DMS79 (cell line): ENCODE data around the gene ARIH1.

Experiments
- DNase-seq: peaks from one replicate; lab custom pipeline; 2025; lab: John Stamatoyannopoulos, UW

ARIH1 gene

DNA sequence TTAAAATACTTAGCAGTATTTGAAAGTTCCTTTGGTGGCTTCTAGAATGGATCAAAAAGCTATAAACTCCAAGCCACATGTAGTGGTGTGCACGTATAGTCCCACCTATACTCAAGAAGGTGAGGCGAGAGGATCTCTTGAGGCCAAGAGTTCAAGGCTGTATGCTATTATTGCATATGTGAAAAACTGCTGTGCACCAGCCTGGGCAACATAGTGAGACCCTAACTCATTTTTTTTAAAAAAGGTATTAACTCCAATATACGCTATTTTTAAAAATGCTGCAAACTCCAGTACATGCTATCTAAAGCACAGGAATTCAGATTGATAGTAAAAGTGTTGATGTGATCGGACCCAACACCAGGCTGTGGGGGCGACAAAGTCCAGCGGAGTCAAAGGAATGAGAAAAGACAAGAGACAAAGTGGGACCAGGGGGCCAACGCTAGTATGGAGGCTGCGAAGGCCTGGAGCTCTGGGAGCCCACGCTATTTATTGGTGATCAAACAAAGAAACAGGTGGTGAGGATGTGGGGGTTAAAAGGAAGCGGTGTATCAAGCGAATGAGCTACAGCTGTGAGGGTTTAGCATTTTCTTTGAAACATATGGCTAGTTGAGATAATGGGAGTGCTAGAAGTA, 66.6 kb downstream of the ARIH1 start:
- DNase-seq = no peak

DNA sequence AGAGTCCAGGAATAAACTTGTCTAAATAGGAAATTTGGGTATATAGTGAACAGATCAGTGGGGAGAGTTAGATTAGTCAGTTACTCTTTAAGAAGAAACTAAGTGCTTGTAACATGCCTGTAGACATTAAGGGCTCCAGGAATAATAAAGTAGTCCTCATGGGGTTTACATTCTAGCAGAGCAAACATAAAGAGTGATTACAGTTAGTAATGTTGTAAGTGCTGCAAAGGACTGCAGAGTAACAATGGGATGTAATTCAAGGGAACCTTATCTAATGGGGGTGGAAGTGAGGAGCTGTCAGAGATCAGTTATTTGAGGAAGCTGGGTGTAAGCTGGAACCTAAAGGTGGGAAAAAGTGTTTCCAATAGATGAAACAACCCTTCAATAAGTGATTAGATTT, 67.5 kb downstream of the ARIH1 start:
- DNase-seq = no peak

DNA sequence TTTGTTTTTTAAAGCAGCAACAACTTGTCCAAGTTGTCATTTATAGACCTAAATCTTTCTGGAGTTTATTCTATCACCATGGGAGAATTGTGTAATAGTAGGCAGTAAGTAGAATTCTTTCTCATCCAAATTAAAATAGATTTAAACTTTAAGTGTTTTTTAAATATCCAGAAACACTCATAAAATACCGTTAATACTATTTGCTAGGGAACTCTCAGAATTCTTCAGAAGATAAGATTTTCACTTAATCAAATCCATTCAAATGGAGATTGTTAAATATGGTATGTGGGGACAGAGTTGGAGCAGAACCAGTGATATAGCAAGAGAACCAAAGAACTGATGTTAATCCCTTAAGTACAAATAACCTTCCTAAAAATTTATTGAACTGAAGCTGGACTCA, 71.0 kb downstream of the ARIH1 start:
- DNase-seq = no peak

DNA sequence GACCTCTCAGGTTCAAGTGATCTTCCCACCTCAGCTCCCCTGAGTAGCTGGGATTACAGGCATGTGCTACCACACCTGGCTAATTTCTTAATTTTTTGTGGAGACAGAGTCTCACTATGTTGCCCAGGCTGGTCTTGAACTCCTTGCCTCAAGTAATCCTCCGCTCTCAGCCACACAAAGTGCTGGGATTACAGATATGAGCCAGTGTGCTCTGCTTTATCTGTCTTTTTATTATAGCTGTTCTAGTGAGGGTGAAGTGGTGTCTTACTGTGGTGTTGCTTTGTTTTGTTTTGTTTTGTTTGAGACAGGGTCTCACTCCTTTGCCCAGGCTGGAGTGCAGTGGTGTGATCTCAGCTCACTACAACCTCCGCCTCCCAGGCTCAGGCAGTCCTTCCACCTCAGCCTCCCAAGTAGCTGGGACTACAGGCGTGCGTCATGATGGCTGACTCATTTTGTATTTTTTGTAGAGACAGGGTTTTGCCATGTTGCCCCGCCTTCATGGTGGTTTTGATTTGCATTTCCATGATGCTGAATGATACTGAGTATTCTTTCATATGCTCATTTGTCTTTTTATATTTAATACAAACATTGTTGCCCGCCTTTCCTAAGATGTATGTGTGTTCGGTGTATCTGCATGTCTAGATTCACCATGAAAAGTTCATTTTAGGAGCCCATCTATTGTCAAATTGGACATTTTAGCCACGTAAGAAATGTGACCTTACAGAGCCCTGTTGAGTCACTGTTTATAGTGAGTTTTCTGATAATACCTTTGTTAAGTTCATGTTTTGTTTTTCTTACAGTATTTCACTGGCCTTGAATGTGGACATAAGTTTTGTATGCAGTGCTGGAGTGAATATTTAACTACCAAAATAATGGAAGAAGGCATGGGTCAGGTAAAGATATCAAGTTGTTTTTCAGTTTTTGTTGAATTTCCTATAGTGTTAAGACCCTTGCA, 80.6 kb downstream of the ARIH1 start:
- DNase-seq = no peak

DNA sequence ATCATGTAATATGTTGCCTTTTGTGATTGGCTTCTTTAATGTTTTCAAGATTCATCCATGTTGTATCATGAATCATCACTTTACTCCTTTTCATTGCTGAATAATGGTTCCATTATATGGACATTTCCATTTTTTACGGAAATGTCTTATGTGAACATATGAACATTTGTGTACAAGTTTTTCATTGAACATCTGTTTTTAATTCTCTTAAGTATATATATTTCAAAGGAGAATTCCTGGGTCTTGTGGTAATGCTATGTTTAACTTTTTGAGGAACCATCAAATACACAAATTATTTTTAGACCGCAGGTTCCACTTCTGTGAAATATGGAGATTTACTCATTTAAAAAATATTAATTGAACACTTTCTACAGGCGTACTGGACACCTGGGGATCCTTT, 85.7 kb downstream of the ARIH1 start:
- DNase-seq = no peak

DNA sequence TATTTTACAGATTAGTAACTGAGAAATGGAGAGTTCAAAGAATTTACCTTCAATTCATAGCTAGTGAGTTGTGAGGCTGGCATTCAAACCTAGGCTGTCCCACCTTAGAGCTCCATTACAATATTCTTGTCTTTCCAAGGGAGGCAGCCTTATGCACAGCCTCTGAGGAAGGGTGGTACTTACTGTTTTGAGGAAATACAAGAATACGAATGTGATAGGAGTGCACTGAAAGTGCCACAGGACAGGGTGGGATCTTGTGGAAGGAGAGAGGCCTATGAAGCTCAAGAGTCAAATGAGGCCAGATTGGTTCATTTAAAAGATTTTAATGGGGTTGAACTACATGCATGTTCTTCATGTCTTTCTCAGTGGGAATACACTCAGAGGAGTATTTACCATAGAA, 86.3 kb downstream of the ARIH1 start:
- DNase-seq = no peak

DNA sequence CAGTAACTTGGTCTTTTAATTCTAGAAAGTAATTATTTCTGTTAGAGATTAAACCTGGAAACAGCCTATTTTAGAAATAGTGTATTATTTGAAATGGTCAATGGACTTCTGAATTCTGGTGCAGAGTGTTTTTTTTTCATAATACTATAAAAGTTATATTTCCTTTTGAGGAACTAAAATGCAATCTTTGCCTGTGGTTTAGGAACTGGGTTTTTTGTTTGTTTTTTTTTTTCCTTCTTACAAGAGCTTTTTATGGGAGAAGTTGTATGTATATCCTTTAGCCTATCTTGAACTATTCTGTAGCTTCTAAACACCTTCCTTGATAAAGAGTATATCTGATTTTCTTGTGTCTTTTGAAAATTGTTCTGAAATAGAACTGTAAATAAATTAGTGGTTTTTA, 88.3 kb downstream of the ARIH1 start:
- no peak for DNase-seq

DNA sequence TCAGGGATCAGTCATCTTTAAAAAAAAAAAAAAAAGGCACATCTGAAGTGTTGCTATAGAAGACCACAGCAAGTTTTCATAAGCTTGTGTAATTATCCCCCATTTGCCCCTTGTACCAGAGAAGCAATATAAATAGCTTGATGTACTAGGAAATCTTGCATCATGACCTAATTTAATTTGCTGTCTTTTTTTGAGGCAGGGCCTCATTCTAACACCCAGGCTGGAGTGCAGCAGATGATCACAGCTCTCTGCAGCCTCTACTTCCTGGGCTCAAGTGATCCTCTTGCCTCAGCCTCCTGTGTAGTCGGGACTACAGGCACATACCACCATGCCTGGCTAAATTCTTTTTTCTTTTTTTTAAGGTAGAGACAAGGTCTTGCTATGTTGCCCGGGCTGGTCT, 88.7 kb downstream of the ARIH1 start:
- no peak for DNase-seq

DNA sequence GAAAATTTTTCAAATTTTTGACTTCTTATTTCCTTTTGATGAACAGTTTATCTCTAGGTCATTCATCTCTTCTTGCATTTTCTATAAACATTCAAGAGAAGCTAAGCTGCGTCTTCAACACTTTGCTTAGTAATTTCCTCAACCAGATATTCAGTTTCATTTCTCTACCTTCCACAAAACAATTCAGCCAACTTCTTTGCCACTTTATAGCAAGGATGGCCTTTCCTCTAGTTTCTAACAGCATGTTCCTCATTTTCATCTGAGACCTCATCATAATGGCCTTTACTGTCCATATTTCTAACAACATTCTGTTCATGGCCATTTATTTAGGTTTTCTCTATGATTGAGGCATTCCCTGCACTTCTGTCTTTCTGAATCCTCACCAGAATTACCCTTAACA, 90.0 kb downstream of the ARIH1 start:
- no peak for DNase-seq

DNA sequence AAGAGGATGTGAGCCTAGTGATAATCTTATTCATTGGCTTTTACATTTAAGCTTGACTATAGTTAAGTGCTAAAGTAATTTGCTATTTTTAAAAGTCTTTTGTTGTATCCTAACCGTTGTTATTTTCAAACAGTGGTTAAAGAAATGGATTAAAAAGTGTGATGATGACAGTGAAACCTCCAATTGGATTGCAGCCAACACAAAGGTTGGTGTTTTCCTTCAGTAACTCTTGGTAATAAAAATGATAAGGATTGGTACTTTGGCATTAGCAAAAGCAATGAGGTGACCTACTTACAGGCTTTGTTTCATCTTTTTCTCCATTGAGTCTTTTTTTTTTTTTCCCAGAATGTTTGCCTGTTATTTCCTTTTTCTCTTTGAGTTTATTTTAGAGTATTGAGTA, 92.8 kb downstream of the ARIH1 start:
- DNase-seq = no peak

DNA sequence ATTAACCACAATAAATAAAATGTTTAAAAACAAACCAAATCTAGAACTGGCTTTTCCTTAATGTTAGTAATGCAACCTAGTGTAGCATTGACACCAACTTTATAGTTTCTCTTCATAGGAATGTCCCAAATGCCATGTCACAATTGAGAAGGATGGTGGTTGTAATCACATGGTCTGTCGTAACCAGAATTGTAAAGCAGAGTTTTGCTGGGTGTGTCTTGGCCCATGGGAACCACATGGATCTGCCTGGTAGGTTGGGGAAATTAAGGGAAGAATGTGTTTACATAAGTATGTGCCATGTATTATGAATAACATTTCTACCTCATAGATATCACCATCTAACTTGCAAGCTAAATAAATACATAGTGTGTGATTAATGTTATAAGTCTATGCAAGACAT, 95.9 kb downstream of the ARIH1 start:
- DNase-seq = no peak

DNA sequence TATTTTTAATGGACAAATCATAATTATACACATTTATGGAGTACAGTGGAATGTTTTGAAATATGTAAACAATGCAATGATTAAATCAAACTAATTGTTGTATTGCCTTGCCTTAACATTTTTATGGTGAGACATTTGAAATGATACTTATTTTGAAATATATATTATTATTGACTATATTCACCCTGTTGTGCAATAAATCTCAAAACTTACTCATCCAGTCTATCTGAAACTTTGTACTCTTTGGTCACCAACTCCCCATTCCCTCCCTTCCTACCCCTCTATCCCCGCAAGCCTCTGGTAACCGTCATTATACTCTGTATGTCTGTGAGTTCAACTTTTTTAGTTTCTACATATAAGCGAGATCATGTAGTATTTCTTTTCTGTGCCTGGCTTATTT, 105.7 kb downstream of the ARIH1 start:
- no peak for DNase-seq

DNA sequence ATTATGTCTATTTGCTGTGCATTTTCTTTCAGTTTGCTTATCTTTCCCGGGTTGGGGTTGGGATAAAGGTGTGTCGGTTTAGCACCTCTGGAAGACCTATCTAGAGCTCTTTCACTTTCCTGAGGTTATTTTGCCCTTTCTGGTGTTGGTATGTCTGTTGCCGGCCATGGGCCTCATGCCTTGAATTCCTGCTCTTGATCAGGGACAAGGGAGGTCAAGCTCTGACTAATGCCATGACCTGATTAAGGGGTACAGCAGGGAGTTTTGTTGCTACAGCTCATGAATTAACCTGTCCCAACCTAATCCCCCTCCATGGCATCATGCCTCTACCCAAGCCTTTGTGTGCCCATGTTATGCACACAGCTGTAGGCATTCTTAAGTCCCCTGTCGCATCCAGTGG, 109.9 kb downstream of the ARIH1 start:
- no peak for DNase-seq

DNA sequence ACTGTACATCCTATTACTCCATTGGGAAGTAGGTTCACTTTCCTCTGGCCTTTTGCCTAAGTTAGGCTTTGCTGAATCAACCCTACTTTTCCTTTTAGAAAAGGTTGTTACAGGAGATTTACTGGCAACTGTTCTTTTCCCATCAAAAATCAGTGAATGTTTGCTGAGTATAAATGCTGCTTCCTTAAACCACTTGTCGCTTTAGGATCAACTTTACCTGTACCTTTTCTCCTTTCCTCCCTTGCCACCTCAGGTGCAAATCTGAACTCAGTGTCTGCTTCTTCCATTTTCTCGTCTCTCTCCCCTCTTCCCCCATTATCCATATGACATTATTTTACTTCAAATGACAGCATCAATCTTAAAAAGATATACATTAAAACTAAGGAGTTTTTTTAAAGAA, 110.9 kb downstream of the ARIH1 start:
- no peak for DNase-seq

DNA sequence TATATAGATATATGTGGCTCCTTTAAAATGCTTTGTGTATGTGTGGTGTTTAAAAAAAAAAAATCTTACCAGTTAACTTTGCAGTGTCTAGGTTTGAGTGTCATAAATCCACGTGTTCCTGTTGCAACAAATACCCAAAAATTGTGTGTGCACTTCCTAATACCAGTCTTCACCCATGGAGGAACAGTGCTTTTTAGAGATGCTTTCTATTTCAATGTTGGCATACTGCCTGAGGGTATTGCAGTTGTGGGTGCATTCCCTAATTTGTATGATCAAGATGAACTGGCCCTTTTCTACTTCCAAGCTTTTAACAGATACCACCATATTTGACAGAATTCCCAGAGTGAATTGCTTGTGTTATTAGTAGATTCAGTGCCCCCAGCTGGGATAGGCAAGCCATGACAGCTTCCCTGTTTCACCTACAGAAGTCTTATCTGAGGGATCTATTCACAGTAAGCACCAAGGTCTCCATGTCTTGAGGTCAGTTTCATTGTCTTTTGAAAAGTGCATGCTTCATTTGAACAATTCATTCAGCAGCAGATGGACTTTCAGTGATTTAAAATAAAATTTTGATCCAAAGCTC, 111.4 kb downstream of the ARIH1 start:
- no peak for DNase-seq

DNA sequence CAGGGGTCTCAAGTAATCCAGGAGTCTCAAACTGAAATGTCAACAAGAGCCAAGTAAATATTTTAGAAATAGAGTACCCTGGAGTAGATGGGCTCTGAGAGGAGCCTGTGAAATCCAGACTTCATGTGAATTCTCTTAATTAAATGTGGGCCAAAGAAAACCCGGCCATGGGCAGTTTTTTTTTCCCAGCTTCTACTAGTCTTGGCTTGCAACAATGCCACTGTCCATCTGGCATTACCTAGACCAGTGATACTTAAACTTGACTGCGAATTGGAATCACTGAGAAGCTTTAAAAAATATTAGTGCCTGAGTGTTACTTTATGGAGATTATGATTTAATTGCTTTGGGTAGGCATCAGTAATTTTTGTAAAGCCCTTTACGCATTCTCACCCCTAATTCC, 114.0 kb downstream of the ARIH1 start:
- DNase-seq = no peak

DNA sequence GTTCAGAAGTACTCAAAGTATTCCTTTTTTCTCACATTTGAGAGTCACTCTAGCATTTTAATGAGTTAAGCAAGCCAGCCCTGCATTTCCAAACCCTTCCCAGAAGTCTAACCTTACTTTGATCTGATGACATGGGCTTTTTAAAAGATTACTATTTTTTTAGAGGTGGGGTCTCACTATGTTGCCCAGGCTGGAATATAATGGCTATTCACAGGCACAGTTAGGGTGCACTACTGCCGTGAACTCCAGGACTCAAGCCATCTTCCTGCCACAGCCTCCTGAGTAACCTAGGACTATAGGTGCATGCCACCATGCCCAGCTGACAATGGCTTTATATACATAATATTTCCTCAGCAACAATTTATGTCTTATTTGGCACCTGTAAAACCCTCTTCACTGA, 116.3 kb downstream of the ARIH1 start:
- DNase-seq = no peak

DNA sequence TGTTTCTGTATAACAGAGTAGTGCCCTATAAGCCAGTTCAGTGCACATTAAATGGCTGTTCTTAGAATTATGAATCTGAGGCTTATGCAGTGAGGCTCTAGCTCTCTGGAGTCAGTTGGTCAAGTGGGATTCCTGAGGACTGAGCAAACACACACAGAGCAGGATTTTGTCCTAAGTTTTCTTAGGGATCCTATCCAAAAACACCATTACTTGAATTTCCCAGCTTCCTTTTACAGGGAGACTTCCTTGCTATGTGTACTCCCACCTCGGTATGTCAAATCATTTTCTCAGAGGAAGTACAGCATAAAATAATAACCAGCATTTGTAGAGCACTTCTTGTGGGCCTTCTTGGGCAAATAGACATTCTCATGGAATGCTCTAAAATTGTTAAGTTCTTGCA, 117.2 kb downstream of the ARIH1 start:
- DNase-seq = no peak

DNA sequence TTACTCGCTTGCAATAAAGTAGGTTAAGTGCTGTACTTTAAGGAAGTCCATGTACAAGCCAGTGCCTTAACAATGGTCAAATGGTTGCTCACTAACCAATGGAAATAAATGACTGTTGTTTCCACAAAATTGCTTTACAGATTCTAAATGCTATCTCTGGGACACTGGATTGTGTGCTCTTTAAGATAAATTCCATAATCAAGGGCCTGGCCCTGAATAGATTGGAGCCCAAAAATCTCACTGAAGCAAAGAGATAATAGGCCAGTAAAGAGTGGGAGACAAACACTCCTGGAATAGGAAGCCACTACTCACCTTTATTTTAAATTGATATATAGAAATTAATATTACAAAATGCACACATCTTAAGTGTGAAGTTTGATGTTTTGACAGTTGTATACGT, 118.0 kb downstream of the ARIH1 start:
- DNase-seq = no peak

DNA sequence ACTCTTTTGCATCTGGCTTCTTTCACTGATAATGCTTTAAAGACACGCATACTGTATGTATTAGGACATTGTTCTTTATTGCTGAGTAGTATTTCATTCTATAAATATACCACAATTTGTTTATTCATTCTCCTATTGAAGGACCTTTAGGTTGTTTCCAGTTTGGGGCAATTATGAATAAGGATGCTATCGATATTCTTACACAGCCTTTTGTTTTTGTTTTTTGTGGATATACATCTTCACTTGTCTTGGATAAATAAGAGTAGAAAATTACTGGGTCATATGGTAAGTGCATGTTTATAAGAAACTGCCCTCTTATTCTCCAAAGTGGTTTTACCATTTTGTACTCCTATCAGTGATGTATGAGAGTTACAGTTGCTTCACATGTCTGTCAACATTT, 118.5 kb downstream of the ARIH1 start:
- no peak for DNase-seq

DNA sequence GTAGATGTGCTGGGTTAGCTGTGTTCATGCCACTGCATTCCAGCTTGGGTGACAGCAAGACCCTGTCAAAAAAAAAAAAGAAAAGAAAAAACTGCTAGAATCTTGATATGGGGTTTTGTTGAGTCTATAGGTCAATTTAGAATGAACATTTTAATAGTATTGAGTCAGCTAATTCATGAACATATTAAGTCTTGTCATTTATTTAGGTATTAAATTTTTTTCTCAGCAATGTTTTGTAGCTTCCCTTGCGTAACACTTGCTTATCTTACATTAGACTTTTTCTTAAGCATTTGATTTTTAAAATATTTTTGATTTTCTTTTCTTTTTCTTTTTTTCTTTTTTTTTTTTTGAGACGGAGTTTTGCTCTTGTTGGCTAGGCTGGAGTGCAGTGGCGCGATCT, 119.7 kb downstream of the ARIH1 start:
- no peak for DNase-seq

DNA sequence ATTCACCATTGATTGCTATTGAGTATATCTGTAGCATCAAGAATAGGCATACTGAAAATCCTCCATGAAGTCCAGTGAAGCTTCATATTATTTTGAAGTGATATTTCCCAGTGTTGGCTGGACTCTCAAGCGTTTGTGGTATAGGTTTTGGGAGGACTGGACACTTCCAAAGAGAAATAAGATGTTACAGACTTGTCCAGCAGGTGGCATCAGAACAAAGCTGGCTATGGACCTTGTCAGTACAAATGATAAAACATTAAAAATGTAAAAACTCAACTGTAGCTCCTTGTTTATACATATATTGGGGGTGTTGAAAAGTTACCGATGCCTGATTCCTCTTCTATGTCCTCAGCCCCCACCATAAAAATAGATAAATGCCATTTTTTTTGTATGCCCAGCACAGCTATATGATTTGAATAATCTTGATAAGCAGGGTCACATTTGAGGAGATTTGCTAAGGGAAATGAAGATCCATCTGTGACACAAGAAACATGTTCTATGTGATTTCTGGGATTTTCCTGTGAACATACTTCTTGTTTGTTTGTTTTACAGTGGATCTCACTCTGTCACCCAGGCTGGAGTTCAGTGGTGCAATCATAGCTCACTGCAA, 125.8 kb downstream of the ARIH1 start:
- DNase-seq = no peak

DNA sequence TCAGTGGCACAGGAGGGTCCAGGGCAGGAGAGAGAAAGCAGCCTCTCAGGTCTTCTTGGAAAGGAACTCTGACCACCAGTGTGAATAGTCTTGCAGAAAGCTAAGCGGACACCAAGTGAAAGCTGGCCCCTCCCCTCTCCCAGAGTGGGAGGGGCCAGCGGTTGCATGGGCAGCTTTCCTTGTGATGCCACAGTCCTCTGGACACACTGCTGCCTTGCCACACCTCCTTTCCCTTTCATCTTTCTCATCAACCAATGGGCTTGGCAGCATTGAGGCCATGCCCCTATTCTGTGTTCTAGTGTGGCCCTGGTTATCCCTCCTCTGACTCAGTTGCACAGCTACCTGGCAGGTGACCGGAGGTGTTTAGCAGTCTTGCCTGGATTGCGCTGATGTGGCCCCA, 130.7 kb downstream of the ARIH1 start:
- no peak for DNase-seq
